Astrocyte of the spinal cord (primary cell): ENCODE measurements around the gene FES.

Experiments
- DNase-seq: peaks from one replicate; pipeline ENCODE4 v3.0.0; 2011; ENCODE audit warnings: low read depth, low spot score
- H3K4me3 ChIP-seq: 2 replicates; pipeline ENCODE4 v1.5.1; 2011; ENCODE audit warnings: low read depth, mild to moderate bottlenecking, low read length, moderate library complexity
- in situ Hi-C: cut with HindIII; loops from 2 replicates; pipeline ENCODE4 v1.10.0; 2017; ENCODE audit warnings: low sequenced_read_pairs
- TF ChIP-seq, protein P1 (sequence below): IDR thresholded peaks from 2 replicates; pipeline ENCODE4 v1.5.1; 2012; ENCODE audit warnings: low read depth, mild to moderate bottlenecking, low read length, inconsistent platforms

FES gene

GRCh38 chr15:90883976-90884718 is at the start of gene FES:
TSS of gene FES (plus strand) at chr15:90884504. CDS start at chr15:90885046, 542 bp downstream.
- in situ Hi-C loops = no loop called here
- H3K4me3 ChIP-seq = peak within 1 kb of the TSS; percentile 39
- DNase-seq = peak; percentile 56
- TF ChIP-seq, protein P1, sequence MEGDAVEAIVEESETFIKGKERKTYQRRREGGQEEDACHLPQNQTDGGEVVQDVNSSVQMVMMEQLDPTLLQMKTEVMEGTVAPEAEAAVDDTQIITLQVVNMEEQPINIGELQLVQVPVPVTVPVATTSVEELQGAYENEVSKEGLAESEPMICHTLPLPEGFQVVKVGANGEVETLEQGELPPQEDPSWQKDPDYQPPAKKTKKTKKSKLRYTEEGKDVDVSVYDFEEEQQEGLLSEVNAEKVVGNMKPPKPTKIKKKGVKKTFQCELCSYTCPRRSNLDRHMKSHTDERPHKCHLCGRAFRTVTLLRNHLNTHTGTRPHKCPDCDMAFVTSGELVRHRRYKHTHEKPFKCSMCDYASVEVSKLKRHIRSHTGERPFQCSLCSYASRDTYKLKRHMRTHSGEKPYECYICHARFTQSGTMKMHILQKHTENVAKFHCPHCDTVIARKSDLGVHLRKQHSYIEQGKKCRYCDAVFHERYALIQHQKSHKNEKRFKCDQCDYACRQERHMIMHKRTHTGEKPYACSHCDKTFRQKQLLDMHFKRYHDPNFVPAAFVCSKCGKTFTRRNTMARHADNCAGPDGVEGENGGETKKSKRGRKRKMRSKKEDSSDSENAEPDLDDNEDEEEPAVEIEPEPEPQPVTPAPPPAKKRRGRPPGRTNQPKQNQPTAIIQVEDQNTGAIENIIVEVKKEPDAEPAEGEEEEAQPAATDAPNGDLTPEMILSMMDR = no peak

DNA sequence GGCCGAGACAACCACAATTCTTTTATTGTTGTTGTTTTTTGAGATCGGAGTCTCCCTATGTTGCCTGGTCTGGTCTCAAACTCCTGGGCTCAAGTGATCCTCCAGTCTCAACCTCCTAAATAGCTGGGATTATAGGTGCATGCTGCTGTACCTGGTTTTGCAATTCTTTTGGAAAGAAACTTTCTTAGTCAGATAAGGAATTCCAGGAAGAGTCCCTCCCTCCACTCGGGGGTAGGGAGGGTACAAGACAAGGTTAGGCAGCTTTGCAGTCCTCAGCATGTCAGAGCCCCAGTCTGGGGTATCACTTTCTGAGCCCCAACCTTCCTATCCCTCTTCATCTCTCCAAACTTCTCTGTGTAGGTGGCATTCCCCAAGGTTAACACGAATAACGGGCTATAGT is 49.7 kb upstream of the FES start:
- H3K4me3 ChIP-seq = no peak overlapping the region
- TF ChIP-seq, protein P1 = no peak
- in situ Hi-C loops = no loop called here
- no peak for DNase-seq

- in situ Hi-C loops = no loop called here
- H3K4me3 ChIP-seq = no peak overlapping the region
- TF ChIP-seq, protein P1 = no peak
- peak; percentile 54 for DNase-seq
These were observed 47.9 kb upstream of the FES start for GRCh38 chr15:90836296-90836871.

GRCh38 chr15:90837094-90837493 is 47.2 kb upstream of the FES start:
- DNase-seq = no peak
- no peak overlapping the region for H3K4me3 ChIP-seq
- TF ChIP-seq, protein P1 = no peak
- in situ Hi-C loops = no loop called here

DNA sequence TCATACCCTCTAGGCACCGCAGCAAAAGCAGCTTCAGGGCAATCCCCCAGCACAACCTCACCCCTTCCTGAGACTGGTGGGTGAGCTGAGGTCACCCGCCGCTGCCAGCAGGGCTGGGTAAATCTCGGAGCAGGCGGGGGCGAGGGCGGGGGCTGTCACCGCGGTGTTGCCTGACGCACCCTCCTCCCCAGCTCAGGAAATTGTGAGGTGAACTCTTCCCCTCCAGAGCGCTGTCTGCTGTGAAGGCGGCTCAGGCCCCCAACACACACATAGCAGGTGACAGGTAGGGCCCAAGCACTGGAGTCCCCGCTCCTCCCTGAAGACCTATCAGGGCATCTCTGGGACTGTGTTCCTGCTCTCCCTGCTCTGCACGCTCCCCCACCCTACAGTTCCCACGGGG is 46.2 kb upstream of the FES start:
- in situ Hi-C loops = no loop called here
- TF ChIP-seq, protein P1 = no peak
- no peak overlapping the region for H3K4me3 ChIP-seq
- no peak for DNase-seq

- no peak overlapping the region for H3K4me3 ChIP-seq
- in situ Hi-C loops = no loop called here
- no peak for DNase-seq
- TF ChIP-seq, protein P1 = no peak
These were observed 45.8 kb upstream of the FES start for GRCh38 chr15:90838544-90838943.
